ENCODE results near the gene C20orf202.

The C20orf202 gene

DNA sequence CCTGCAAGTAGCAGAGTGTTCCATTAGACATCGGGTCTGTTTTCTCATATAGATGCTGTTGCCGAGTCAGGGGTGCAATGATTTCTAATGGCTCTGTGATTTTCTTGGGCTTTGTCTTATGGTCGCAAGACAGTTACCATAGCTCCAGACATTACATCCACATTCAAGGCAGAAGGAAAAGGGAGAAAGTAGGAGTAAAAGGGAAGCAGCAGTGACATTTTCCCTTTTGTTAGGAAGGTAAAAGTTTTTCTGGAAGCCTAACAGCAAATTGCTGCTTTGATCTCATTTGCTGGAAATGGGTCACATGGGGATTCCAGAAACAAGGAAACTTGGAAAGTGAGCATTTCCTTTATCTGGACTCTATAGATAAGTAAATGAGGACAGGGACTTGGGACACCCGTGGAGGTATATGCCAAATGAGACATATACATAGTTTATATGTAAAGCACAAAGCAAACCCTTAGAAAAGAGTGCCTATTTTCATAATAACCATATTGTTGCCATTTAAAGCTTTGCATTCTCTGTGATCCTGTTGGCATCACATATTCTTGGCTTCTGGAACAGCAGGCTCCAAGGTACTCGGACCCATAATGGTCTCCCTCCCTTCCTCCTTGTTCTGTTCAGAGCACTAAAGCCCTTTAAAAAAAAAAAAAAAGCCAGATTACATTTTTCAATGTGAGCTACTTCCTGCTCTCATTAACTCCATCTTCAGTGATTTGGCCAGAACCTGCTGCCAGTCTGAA lies at the start of gene C20orf202:
Gene C20orf202, plus strand, starts transcription at position 693 of the 743 bp plus-strand sequence. CDS start 132 bp downstream, outside the sequence.
- intact Hi-C loops (cut with DNase I) = loop anchor here (10.0 kb wide), 1 partner anchor 388 kb away; no protein-coding TSS in a partner anchor
- peak in 1 of 42 donors; percentile 2 for DNase-seq

DNA sequence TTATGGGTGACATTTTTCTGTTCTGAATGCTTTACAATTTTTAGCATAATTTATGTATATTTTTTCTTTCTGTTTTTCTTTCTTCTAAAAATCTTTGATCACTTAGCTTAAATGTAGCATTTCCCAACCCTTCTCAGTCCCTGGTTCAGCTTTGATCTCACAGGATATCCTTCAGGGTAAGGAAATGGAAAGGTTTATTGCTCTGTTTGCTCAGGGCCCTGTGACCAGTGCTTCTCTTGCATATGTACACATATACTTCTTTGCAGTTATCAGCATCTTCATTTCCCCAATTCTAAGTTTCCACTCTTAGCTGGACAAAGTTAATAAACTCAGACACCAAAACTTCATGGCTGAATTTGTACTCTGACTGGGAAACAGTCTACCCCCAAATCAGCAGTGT lies 49.0 kb upstream of the C20orf202 start:
- DNase-seq = no peak
- intact Hi-C loops (cut with DNase I) = no loop called here

DNA sequence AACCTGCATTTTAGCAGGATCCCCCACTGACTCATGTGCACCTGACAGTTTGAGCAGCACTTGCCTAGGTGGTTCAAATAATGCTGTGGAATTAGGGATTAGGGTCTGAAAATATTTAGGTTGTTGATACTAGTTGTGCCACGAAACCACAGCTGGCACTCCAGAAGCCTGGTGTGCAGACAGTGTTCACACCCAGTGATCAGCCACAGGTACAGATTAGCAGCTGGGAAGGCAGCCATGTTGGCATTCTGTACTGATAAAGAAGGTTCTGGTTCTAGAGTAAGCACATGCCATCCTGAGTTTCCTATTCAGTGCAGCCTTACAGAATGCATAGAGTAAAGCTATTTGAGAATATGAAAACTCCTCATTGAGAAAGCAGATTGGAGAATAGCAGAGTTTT lies 48.6 kb upstream of the C20orf202 start:
- intact Hi-C loops (cut with DNase I) = no loop called here
- DNase-seq = no peak

- intact Hi-C loops (cut with DNase I) = no loop called here
Observed at GRCh38 chr20:1155342-1155741, 47.9 kb upstream of the C20orf202 start.

DNA sequence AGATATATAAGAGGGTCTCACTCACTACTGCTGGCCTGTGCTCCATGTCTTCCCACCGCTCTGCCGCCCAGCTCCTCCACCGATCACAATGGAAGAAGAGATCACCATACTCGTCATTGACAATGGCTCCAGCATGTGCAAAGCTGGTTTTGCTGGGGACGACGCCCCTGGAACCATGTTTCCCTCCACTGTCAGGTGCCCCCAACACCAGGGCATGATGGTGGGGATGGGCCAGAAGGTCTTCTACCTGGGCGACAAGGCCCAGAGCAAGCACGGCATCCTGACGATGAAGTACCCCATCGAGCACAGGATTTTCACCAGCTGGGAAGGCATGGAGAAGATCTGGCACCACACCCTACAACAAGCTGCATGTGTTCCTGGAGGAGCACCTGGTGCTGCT lies 42.8 kb upstream of the C20orf202 start:
- DNase-seq = no peak
- intact Hi-C loops (cut with DNase I) = no loop called here

More at GRCh38 chr20:1155342-1155741, 47.9 kb upstream of the C20orf202 start:
- DNase-seq = no peak

GRCh38 chr20:1160991-1161390 lies 42.3 kb upstream of the C20orf202 start:
- DNase-seq = no peak
- intact Hi-C loops (cut with DNase I) = no loop called here

- DNase-seq = peak in 1 of 42 donors; percentile 19
- intact Hi-C loops (cut with DNase I) = no loop called here
Observed at GRCh38 chr20:1163105-1163504, 40.1 kb upstream of the C20orf202 start.

DNA sequence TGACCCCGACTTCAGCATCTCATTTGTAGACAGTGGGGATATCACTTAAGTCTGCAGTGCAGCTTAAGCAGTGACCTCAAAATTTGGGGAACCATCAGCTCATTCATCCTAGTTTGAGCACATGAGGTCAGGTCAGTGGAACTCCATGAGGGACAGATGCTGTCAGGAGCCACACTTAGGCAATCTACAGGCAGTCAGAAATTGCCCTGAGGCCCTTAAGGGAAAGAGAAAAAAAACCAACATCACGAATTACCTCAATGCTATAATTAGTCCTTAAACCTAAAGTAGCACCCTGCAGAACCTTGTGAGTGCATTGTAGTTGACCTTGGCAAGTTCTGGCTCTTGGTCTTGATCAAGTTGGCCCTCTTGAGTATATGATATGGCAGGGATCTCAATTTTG lies 39.6 kb upstream of the C20orf202 start:
- intact Hi-C loops (cut with DNase I) = no loop called here
- no peak for DNase-seq

DNA sequence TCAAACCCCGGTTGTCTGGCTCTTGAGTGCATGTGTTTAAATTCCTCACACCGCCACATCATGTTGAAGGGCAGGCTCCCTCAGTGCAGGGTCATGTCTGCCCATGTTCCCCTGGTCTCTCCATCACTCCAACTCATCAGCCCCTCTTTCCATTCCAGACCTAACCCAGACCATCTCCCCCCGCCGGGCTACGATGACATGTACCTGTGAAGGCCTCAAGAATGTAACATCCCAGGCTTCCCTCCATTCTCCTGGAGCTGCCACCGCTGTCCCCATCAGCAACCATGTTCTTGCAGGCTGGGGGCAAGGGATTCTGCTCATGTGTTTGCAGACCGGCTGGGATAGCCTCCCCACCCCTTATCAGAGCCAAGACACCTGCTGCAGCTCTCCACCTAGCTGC lies 38.4 kb upstream of the C20orf202 start:
- DNase-seq = no peak
- intact Hi-C loops (cut with DNase I) = no loop called here

- no peak for DNase-seq
- intact Hi-C loops (cut with DNase I) = no loop called here
Observed at GRCh38 chr20:1165521-1165920, 37.7 kb upstream of the C20orf202 start.

GRCh38 chr20:1165941-1166340 lies 37.3 kb upstream of the C20orf202 start:
- DNase-seq = no peak
- intact Hi-C loops (cut with DNase I) = no loop called here

DNA sequence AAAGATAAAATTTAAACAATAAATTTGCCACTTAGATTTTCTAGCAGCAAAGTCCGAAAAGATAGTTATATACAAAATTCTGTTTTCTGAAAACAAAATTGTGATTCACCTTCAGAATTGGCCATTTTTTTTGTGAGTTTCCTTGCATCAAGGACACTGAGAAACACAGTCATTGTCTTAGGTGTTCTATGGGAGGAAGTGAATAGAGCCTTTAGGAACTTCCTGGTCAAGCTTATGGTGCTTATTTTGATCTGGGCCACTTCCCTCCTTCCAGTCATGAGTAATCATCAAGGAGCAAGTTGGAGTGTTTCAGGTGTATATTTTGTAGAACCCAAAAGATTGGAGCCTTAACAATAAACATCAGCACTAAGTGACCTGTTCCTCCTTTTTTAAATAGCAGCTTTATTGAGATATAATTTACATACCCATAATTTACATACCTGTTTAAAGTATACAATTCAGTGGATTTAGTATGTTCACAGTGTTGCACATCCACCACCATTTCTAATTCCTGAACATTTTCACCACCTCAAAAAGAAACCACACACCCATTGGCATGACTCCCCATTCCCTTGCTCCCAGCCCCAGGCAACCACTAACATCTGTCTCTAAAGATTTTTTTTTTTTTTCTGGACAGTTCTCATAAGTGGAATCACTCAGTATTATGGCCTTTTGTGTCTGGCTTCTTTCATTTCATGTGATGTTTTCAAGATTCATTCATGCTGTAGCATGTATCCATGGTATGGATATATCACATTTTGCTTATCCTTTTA lies 36.1 kb upstream of the C20orf202 start:
- intact Hi-C loops (cut with DNase I) = no loop called here
- DNase-seq = no peak

- intact Hi-C loops (cut with DNase I) = no loop called here
- DNase-seq = no peak
Observed at GRCh38 chr20:1169224-1169623, 34.0 kb upstream of the C20orf202 start.

- DNase-seq = no peak
- intact Hi-C loops (cut with DNase I) = no loop called here
Observed at GRCh38 chr20:1171461-1172093, 31.7 kb upstream of the C20orf202 start.

DNA sequence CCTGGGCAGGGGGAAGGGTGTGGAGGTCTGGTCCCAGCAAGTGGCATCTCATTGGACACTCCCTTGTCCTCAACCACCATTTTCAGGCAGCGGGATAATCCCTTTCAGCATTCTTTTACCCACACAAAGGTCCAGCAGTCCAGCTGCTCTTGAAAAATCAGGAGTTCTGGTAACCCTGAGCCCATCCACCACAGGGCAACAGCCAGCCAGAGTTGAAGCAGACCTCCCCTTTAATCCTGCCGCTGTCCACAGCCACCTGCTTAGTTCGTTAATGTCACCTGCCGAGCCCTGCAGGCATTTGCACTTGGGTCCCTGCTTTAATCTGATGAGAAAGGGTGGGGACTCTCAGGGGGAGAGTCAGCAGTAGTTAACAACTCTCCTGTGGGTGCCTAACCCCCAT lies 29.6 kb upstream of the C20orf202 start:
- DNase-seq = no peak
- intact Hi-C loops (cut with DNase I) = no loop called here

GRCh38 chr20:1174787-1175186 lies 28.5 kb upstream of the C20orf202 start:
- DNase-seq = no peak
- intact Hi-C loops (cut with DNase I) = no loop called here

GRCh38 chr20:1177680-1178079 lies 25.6 kb upstream of the C20orf202 start:
- no peak for DNase-seq
- intact Hi-C loops (cut with DNase I) = no loop called here

DNA sequence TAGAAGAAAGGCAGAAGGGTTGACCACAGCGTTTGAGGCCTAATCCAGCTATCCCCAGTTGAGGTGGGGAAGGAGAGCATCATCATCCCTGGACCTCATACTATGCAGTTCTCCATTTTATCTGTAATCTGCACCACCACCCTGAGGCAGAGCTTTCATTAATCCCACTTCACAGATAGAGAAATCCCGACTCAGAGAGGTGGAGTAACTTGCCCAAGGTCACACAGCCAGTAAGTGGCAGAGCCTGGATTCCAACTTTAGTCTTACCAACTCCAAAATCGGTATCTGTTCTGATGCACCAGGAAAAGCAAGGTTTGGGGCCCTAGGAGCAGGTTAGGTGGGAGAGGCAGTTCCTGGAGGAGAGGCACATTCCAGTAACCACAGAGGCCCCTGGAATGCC lies 25.2 kb upstream of the C20orf202 start:
- intact Hi-C loops (cut with DNase I) = no loop called here
- DNase-seq = no peak

- intact Hi-C loops (cut with DNase I) = no loop called here
- no peak for DNase-seq
Observed at GRCh38 chr20:1178623-1179022, 24.6 kb upstream of the C20orf202 start.

GRCh38 chr20:1180949-1181348 lies 22.3 kb upstream of the C20orf202 start:
- intact Hi-C loops (cut with DNase I) = no loop called here
- no peak for DNase-seq

Measured in head of caudate nucleus (tissue), 42 donors.